LNCaP clone FGC (cell line): ENCODE results near the gene EXOC4.

ENCODE experiments used
- DNase-seq: peaks from one replicate; pipeline ENCODE4 v3.0.0-alpha.2; 2011; ENCODE audit warnings: low read depth
- H3K4me3 ChIP-seq: 2 replicates; pipeline ENCODE4 v1.5.1; 2011; ENCODE audit warnings: mild to moderate bottlenecking, low read depth, low read length, control low read depth
- CTCF ChIP-seq: IDR thresholded peaks from 2 replicates; pipeline ENCODE4 v1.5.1; 2012; ENCODE audit warnings: mild to moderate bottlenecking; ENCODE audit not compliant: control insufficient read depth, insufficient read depth; ENCODE audit errors: extremely low read depth

The EXOC4 gene

GRCh38 chr7:133461421-133461820, 208.5 kb downstream of the EXOC4 start:
- no peak for TF ChIP-seq CTCF
- no peak for DNase-seq
- no peak overlapping the region for H3K4me3 ChIP-seq

- no peak overlapping the region for H3K4me3 ChIP-seq
- TF ChIP-seq CTCF: no peak
- no peak for DNase-seq
Measured at GRCh38 chr7:133475655-133476054, 222.8 kb downstream of the EXOC4 start.

GRCh38 chr7:133477791-133478190, 224.9 kb downstream of the EXOC4 start:
- H3K4me3 ChIP-seq: no peak overlapping the region
- no peak for TF ChIP-seq CTCF
- DNase-seq: no peak

GRCh38 chr7:133478591-133479135, 225.8 kb downstream of the EXOC4 start:
- H3K4me3 ChIP-seq: no peak overlapping the region
- TF ChIP-seq CTCF: no peak
- no peak for DNase-seq

GRCh38 chr7:133479456-133480065, 226.7 kb downstream of the EXOC4 start:
- no peak for DNase-seq
- no peak overlapping the region for H3K4me3 ChIP-seq
- TF ChIP-seq CTCF: no peak

- DNase-seq: no peak
- no peak for TF ChIP-seq CTCF
- no peak overlapping the region for H3K4me3 ChIP-seq
Measured at GRCh38 chr7:133480868-133481267, 228.0 kb downstream of the EXOC4 start.

- no peak for DNase-seq
- H3K4me3 ChIP-seq: no peak overlapping the region
- TF ChIP-seq CTCF: no peak
Measured at GRCh38 chr7:133481676-133482075, 228.8 kb downstream of the EXOC4 start.
